Measurements from ENCODE around the gene AIG1.
A peak's percentile ranks its signal among the peaks of the same experiment; 100 is the strongest.
"Not testable (repeated sequence)": the region's sequence is repeated elsewhere in the genome, so short reads cannot be mapped to it uniquely, and the experiment has no call there.

The AIG1 gene

DNA sequence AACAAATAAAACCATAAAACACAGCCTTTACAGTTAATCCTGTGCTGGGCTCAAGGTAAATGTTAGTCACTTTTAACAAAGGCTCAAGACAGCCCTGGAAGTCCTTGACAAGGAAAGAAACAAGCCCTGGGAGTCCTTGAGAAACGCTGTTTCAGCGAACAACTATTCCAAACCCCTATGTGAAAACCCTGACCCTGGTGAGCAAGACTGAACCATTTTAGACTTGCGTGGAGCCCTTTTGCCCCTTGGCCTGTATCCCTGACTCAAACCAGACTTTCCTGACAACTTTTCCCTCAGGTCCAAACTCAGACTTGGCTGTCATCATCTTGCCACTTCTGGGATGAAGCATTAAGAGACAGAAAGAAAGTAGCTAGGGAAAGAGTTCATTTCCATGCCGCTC, 180.4 kb downstream of the AIG1 start:
- TF ChIP-seq, protein P1, sequence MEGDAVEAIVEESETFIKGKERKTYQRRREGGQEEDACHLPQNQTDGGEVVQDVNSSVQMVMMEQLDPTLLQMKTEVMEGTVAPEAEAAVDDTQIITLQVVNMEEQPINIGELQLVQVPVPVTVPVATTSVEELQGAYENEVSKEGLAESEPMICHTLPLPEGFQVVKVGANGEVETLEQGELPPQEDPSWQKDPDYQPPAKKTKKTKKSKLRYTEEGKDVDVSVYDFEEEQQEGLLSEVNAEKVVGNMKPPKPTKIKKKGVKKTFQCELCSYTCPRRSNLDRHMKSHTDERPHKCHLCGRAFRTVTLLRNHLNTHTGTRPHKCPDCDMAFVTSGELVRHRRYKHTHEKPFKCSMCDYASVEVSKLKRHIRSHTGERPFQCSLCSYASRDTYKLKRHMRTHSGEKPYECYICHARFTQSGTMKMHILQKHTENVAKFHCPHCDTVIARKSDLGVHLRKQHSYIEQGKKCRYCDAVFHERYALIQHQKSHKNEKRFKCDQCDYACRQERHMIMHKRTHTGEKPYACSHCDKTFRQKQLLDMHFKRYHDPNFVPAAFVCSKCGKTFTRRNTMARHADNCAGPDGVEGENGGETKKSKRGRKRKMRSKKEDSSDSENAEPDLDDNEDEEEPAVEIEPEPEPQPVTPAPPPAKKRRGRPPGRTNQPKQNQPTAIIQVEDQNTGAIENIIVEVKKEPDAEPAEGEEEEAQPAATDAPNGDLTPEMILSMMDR (IDR thresholded peaks at IDR 0.05; ENCODE audit: low read depth, low read length) = no peak

GRCh38 chr6:143241911-143242310, 181.2 kb downstream of the AIG1 start:
- TF ChIP-seq, protein P1 (IDR thresholded peaks at IDR 0.05; ENCODE audit: low read depth, low read length) = no peak
- in situ Hi-C loops (cut with HindIII; ENCODE audit: low sequenced_read_pairs) = no loop called here
- no peak overlapping the region for H3K4me3 ChIP-seq (ENCODE audit: low read depth, low read length)
- DNase-seq (ENCODE audit: low read depth, low spot score) = no peak

More for the DNA sequence above, 180.4 kb downstream of the AIG1 start:
- in situ Hi-C loops (cut with HindIII; ENCODE audit: low sequenced_read_pairs) = no loop called here
- no peak overlapping the region for H3K4me3 ChIP-seq (ENCODE audit: low read depth, low read length)
- DNase-seq (ENCODE audit: low read depth, low spot score) = peak; percentile 35

GRCh38 chr6:143243786-143244185, 183.1 kb downstream of the AIG1 start:
- no peak for DNase-seq (ENCODE audit: low read depth, low spot score)
- TF ChIP-seq, protein P1 (IDR thresholded peaks at IDR 0.05; ENCODE audit: low read depth, low read length) = no peak
- in situ Hi-C loops (cut with HindIII; ENCODE audit: low sequenced_read_pairs) = no loop called here
- H3K4me3 ChIP-seq (ENCODE audit: low read depth, low read length) = no peak overlapping the region

DNA sequence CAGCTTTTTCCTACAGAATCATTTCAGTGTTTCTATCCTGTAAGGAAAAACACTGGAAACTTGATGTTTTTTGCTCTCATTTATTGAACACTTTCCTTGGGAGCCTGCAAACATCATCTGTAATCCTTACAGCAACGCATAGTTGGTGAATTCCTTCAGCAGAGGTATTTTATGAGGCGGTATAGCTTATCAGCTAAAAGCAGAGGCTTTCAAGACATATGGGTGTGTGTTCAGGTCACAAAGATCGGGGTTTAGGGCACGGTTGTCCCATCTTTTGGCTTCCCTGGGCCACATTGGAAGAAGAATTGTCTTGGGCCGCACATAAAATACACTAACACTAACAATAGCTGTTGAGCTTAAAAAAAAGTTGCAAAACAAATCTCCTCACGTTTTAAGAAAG, 185.0 kb downstream of the AIG1 start:
- in situ Hi-C loops (cut with HindIII; ENCODE audit: low sequenced_read_pairs) = no loop called here
- DNase-seq (ENCODE audit: low read depth, low spot score) = no peak
- H3K4me3 ChIP-seq (ENCODE audit: low read depth, low read length) = no peak overlapping the region
- TF ChIP-seq, protein P1 (IDR thresholded peaks at IDR 0.05; ENCODE audit: low read depth, low read length) = no peak

- peak; percentile 65 for DNase-seq (ENCODE audit: low read depth, low spot score)
- in situ Hi-C loops (cut with HindIII; ENCODE audit: low sequenced_read_pairs); H3K4me3 ChIP-seq (ENCODE audit: low read depth, low read length): not testable (repeated sequence)
These were observed 185.6 kb downstream of the AIG1 start for GRCh38 chr6:143246166-143246775.

- TF ChIP-seq, protein P1 (IDR thresholded peaks at IDR 0.05; ENCODE audit: low read depth, low read length) = no peak
- in situ Hi-C loops (cut with HindIII; ENCODE audit: low sequenced_read_pairs) = no loop called here
- no peak overlapping the region for H3K4me3 ChIP-seq (ENCODE audit: low read depth, low read length)
- no peak for DNase-seq (ENCODE audit: low read depth, low spot score)
These were observed 186.9 kb downstream of the AIG1 start for GRCh38 chr6:143247586-143247985.

DNA sequence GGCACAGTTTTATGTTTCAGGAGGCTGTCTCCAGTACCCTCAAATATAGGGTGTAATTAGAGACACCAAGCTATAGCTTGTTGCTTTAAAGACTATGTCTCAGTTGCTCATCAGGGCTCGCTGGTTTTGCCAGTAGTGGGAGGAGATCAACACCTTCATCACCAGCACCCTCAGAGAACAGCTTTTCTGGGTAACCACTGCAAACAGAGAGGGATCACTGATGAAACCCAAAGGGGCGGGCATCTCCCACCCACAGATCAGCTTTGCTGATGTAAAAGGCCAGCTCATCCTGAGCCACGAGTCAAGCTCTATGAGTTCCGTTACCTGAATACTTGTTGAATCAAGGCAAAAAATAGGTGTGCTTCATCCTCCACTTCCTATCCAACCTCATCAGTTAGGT, 187.7 kb downstream of the AIG1 start:
- DNase-seq (ENCODE audit: low read depth, low spot score) = no peak
- in situ Hi-C loops (cut with HindIII; ENCODE audit: low sequenced_read_pairs) = no loop called here
- TF ChIP-seq, protein P1 (IDR thresholded peaks at IDR 0.05; ENCODE audit: low read depth, low read length) = no peak
- no peak overlapping the region for H3K4me3 ChIP-seq (ENCODE audit: low read depth, low read length)
